Measurements from ENCODE around the gene SET.
A peak's percentile ranks its signal among the peaks of the same experiment; 100 is the strongest.

Gene SET

GRCh38 chr9:128713941-128714573 lies 25.0 kb downstream of the SET start:
- no peak for DNase-seq

- DNase-seq: no peak
These were observed 25.8 kb downstream of the SET start for GRCh38 chr9:128714586-128715435.

GRCh38 chr9:128715436-128715750 lies 26.4 kb downstream of the SET start:
- no peak for DNase-seq

GRCh38 chr9:128716581-128717254 lies 27.7 kb downstream of the SET start:
- DNase-seq: no peak

GRCh38 chr9:128718047-128718446 lies 29.0 kb downstream of the SET start:
- no peak for DNase-seq

GRCh38 chr9:128718475-128718874 lies 29.5 kb downstream of the SET start:
- no peak for DNase-seq

- DNase-seq: no peak
These were observed 31.0 kb downstream of the SET start for GRCh38 chr9:128719919-128720605.

GRCh38 chr9:128720841-128721486 lies 31.9 kb downstream of the SET start:
- DNase-seq: no peak

GRCh38 chr9:128721487-128722010 lies 32.5 kb downstream of the SET start:
- no peak for DNase-seq

- no peak for DNase-seq
These were observed 33.6 kb downstream of the SET start for GRCh38 chr9:128722380-128723351.

GRCh38 chr9:128723352-128723865 lies 34.4 kb downstream of the SET start:
- DNase-seq: no peak

GRCh38 chr9:128723866-128724743 lies 35.1 kb downstream of the SET start, which contains the start of gene ZDHHC12:
Gene ZDHHC12 (minus strand): TSS chr9:128724127. CDS start chr9:128724093, 34 bp downstream.
- peak; percentile 93 for DNase-seq

- peak; percentile 63 for DNase-seq
These were observed 35.8 kb downstream of the SET start for GRCh38 chr9:128724744-128725211.

- no peak for DNase-seq
These were observed 38.7 kb downstream of the SET start for GRCh38 chr9:128727640-128728248.

GRCh38 chr9:128728298-128728697 lies 39.3 kb downstream of the SET start:
- no peak for DNase-seq

GRCh38 chr9:128729302-128729701 lies 40.3 kb downstream of the SET start:
- DNase-seq: no peak

GRCh38 chr9:128729766-128730517 lies 40.9 kb downstream of the SET start:
- no peak for DNase-seq

GRCh38 chr9:128731093-128731492 lies 42.1 kb downstream of the SET start:
- DNase-seq: no peak

GRCh38 chr9:128731691-128732090 lies 42.7 kb downstream of the SET start:
- DNase-seq: no peak

Measured in NCI-H2029 treated with DMSO at 0.1 percent for 48 hours (cell line).